IgD-negative memory B cell (primary cell): ENCODE results near the gene LDLRAD3. TPM values are rescaled to one million over a fixed set of nuclear protein-coding genes. Genes with fewer than 3 reads are reported as not detected.
"Not testable (repeated sequence)": the region's sequence is repeated elsewhere in the genome, so short reads cannot be mapped to it uniquely, and the experiment has no call there.

Source experiments
- H3K27ac Mint-ChIP-seq, 3 donors: one replicate each; pipeline ENCODE4 v1.8.0; 2020 to 2022; ENCODE audit warnings: mild to moderate bottlenecking in 3 of 3, mixed read lengths in 3 of 3, moderate library complexity in 1 of 3
- H3K27me3 Mint-ChIP-seq: one replicate; pipeline ENCODE4 v1.8.0; 2021; ENCODE audit warnings: mixed read lengths
- H3K36me3 Mint-ChIP-seq: one replicate; pipeline ENCODE4 v1.8.0; 2020; ENCODE audit warnings: mild to moderate bottlenecking, mixed read lengths
- H3K4me1 Mint-ChIP-seq, 3 donors: one replicate each; pipeline ENCODE4 v1.8.0; 2020 to 2022; ENCODE audit warnings: mixed read lengths in 3 of 3, mild to moderate bottlenecking in 1 of 3
- H3K4me3 Mint-ChIP-seq, 4 donors: one replicate each; pipeline ENCODE4 v1.8.0; 2020 to 2022; ENCODE audit warnings: mild to moderate bottlenecking in 4 of 4, mixed read lengths in 4 of 4, moderate library complexity in 3 of 4
- H3K9me3 Mint-ChIP-seq, 3 donors: one replicate each; pipeline ENCODE4 v1.8.0; 2020 to 2021; ENCODE audit warnings: mixed read lengths in 3 of 3, mild to moderate bottlenecking in 1 of 3
- polyA plus RNA-seq: library from polyadenylated mRNA; unstranded; fragments of 300-500 nt; fragmentation: Illumina TruSeq; gene quantifications from one replicate; pipeline ENCODE4 v1.2.3, GENCODE V29; 2021

The LDLRAD3 gene
- polyA plus RNA-seq, 1 donor from 2014 or later: not detected

DNA sequence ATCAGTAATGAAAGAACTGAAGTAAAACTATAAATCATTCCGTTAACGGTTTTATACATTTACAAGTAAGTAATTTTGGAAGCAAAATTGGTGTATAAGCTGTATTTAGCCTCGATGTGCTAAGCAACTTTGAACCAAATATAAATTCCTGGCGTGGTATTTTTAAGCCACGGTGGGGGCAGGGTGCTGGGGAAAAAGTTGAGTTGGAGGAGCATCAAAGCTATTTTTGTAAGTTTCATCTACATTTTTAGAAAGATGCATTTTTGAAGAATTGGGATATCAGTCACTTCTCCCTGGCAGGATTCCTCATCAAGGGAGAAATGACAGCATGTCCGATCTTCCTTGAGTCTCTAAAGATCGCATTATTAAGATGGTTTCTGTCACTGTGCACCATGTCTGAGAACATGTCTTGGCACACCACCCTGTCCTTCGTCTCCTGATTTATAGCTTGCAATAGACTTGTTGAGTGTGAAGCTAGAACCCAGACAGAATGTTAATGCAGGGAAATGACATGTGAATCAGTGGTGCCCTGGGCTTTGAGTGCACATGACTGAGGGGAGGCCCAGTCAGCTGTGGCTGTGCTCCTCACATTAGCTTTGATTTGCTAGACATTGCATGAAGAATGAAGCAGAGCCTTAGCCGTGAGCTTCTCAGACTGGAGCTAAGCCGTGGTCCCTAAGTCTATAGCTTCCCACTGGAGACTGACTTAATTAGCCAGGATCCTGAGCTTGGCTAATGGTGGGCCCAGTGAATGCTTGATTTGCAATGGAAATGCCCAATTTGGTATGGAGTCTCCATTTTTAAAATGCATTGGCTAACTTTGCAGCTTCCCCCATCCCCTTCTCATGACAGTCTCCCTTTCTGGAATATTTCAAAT, 218.4 kb downstream of the LDLRAD3 start:
- H3K4me1 Mint-ChIP-seq: no peaks in the 10 kb centered on the region
- no peak overlapping the region for H3K4me3 Mint-ChIP-seq
- H3K36me3 Mint-ChIP-seq: no peaks in the 10 kb centered on the region
- peaks cover 0 to 2% (median 0%) of the 10 kb centered on the region in 3 donors for H3K9me3 Mint-ChIP-seq
- no peak overlapping the region for H3K27ac Mint-ChIP-seq
- no peaks in the 10 kb centered on the region for H3K27me3 Mint-ChIP-seq

DNA sequence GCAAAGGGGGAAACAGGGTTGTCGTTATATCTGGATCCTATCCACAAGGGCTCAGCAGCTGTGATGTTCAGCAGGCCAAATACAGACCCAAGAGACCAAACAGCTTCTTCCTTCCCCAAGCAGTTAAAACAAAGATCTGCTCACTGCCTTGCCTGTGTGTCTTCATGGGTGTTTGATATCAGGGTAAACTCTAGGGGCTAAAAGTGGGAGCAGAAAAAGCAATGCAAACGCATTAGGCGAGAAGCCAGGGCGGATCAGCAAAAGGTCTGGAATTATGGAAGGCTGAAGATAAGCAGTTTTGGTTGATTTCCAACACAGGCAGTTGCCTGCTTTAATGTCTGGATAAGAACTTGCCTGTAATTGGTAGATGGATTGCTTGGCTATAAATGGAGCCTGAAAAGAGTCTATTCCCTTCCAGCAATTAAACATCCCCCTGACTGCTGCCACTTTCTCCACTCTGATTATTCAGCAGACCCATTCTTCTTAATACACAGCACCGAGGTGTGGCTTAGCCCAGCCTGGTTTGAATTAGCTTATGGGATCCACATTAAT, 219.1 kb downstream of the LDLRAD3 start:
- peaks cover 0 to 2% (median 0%) of the 10 kb centered on the region in 3 donors for H3K9me3 Mint-ChIP-seq
- peak overlapping the region in 1 of 3 donors; percentile 36 for H3K27ac Mint-ChIP-seq
- no peaks in the 10 kb centered on the region for H3K4me1 Mint-ChIP-seq
- peak overlapping the region in 1 of 4 donors; percentile 12 for H3K4me3 Mint-ChIP-seq
- no peaks in the 10 kb centered on the region for H3K27me3 Mint-ChIP-seq
- no peaks in the 10 kb centered on the region for H3K36me3 Mint-ChIP-seq

DNA sequence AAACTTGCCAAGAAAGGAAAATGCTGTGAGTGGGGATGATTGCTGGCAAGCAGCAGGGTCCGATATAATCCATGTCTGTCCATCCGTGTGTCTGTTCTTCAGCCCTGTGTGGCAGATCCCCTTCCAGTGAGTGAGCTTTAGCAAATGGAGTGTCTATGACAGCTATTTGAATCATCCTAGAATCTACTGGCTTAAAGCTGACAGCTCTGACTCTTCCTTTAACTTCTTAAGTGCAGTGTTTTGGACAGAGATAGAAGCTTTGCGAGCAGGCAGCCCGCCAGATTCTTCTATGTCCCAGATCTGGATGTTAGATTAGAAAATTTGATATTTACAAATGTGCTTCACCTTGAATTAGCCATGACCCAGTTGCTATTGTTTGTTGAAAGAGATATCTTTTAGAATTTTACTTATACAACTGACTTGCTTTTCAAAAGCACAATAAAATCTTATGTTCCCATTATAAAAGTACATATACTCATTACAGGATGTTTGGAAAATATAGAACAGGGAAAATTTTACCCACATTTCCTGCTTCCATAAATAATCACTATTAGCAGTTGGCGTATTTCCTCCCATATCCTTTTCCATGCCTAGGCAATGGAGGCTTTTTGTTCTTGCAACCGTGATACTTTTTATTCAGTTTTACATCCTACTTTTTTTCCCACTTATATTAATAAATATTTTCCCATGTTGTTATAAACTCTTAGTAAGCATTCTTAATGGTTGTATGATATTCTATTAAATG, 220.8 kb downstream of the LDLRAD3 start:
- Mint-ChIP-seq H3K27ac (no peak overlapping the region), H3K4me3 (no peak overlapping the region), H3K36me3 (no peaks in the 10 kb centered on the region), H3K27me3 (no peaks in the 10 kb centered on the region), H3K9me3 (no peaks in the 10 kb centered on the region), H3K4me1 (no peaks in the 10 kb centered on the region)

DNA sequence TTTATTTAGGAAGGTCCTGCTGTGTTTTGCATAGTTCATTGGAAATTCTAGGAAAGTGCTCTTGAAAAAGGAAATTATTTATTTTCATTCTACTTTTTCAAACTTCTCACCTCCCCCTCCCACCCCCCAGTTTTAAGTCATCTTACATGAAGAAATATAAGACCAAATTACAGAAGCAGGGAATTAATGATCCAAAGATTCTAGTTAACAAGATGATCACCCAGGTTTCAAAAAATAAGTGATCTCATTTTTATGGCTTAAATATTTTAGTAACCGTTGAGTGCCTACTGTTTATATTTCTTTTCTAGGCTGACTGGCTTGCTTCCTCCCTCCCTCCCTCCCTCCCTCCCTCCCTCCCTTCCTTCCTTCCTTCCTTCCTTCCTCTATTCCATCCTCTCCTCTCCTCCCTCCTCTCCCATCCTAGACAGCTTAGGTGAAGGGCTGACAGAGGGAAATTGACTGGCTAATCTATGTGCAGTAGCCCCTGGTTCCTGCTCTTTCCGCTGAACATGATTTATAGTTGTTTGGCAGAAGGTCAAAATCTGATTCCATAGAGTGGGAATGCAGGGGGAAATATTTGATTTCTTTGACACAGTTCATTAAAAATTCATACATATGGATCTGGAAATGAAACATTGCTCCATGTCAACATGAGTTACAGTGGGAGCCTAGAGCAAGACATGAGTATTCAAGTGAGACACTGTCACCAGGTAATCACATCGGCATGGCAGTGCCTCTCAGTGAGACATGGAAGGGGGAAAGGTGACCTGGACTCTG, 221.9 kb downstream of the LDLRAD3 start:
- Mint-ChIP-seq H3K27ac (no peak overlapping the region), H3K36me3 (no peaks in the 10 kb centered on the region), H3K4me1 (no peaks in the 10 kb centered on the region), H3K9me3 (peaks cover 0 to 2% (median 0%) of the 10 kb centered on the region in 3 donors), H3K27me3 (no peaks in the 10 kb centered on the region), H3K4me3 (no peak overlapping the region)

DNA sequence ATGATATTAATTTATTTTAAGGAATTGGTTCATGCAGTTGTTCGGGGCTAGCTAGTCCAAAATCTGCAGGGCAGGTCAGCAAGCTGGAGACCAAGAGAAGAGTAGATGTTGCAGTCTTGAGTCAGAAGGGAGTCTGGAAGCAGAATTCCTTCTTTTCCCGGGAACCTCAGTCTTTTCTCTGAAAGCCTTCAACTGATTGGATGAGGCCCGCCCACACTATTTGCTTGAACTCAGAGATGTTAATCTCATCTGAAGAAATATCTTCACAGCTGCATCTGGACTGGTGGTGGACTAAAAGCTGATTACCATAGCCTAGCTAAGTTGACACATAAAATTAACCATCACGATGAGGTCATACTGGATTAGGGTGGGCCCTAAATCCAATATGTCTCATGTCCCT, 223.2 kb downstream of the LDLRAD3 start:
- Mint-ChIP-seq H3K27ac (no peak overlapping the region), H3K4me3 (no peak overlapping the region), H3K27me3 (no peaks in the 10 kb centered on the region), H3K36me3 (no peaks in the 10 kb centered on the region), H3K9me3 (peaks cover 4 to 6% (median 4%) of the 10 kb centered on the region in 3 donors), H3K4me1 (no peaks in the 10 kb centered on the region)

DNA sequence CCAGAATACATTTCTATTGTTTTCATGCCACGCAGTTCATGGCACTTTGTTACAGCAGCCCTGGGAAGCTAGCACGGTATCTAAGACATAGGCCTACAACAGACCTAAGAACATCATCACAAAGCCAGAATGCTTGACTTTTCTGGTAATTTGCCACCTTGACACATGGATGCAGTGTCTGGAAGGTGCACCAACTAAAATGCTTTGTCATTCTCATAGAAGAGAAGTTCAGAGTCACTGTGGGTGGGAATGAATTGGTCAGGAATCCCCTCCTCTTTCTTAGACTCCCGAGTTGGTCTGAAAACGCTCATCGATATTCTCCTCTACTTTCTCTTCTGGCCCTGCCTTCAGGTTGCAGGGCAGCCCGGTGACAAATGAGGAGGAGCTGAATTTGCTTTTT, 223.9 kb downstream of the LDLRAD3 start:
- H3K9me3 Mint-ChIP-seq: peaks cover 4 to 6% (median 4%) of the 10 kb centered on the region in 3 donors
- peaks cover 3% of the 10 kb centered on the region for H3K27me3 Mint-ChIP-seq
- no peaks in the 10 kb centered on the region for H3K36me3 Mint-ChIP-seq
- peak overlapping the region in 1 of 4 donors; percentile 76 for H3K4me3 Mint-ChIP-seq
- H3K27ac Mint-ChIP-seq: no peak overlapping the region
- no peaks in the 10 kb centered on the region for H3K4me1 Mint-ChIP-seq

DNA sequence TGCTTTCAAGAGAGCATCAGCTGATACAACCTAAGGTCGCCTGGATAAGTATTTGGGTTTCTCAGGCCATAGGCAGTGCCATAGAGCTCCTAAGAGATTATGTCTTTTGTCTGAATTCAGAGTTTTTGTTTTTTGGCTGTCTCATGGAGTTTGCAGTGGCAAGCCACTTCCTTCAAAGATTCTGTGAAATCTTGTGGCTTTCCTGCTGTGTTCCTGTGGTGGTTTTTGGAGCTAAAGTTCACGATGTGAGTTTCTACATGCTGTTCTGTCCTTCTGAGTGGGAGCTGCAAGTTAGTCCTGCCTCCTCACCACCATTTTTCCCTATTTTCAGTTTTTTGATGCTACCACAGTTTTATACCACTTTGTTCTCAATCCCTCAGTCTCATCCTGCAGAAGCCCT, 234.0 kb downstream of the LDLRAD3 start:
- H3K4me1 Mint-ChIP-seq: peaks cover 0 to 2% (median 0%) of the 10 kb centered on the region in 3 donors
- H3K9me3 Mint-ChIP-seq: peaks cover 0 to 3% (median 3%) of the 10 kb centered on the region in 3 donors
- H3K36me3 Mint-ChIP-seq: no peaks in the 10 kb centered on the region
- H3K27ac Mint-ChIP-seq: peak overlapping the region in 1 of 3 donors; percentile 7
- H3K4me3 Mint-ChIP-seq: no peak overlapping the region
- peaks cover 14% of the 10 kb centered on the region for H3K27me3 Mint-ChIP-seq

DNA sequence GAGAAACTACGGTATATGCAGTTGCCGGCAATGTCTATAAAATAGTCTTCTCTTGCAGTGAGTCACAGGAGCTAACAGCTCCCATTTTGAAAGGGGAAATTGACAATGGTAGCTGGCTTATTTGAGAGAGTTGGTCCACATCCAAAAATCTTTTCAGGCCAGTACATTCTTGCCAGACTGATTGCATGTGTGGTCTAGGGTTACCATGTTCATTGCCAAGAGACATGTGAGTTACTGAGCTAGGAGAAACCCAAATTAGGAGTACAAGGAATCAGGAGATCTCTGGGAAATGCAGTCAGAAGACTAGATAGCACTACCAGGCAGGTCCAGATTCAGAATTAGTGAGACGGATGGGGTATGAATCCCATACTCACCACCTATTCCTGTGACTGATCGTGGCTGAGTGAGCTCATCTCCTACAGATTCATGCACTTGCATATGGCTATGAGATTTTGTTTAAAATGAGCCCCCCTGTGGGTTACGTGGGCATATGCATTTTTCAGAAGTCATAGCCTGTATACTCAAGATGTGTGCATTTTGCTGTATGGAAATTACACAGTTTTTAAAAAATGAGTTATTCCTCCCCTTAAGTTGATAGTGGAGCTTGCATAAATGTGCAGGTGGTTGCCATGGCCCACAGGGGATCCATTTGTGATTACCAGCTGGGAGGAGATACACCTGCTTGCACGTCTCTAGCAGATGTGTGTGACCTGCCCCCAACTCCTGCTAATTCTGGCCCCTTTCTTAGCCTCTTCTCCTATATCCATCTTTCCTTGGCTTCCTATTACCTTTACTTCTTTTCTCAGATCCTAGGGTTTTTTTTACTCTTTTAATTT, 242.7 kb downstream of the LDLRAD3 start:
- no peaks in the 10 kb centered on the region for H3K36me3 Mint-ChIP-seq
- H3K27ac Mint-ChIP-seq: no peak overlapping the region
- H3K4me3 Mint-ChIP-seq: no peak overlapping the region
- H3K4me1 Mint-ChIP-seq: no peaks in the 10 kb centered on the region
- no peaks in the 10 kb centered on the region for H3K27me3 Mint-ChIP-seq
- H3K9me3 Mint-ChIP-seq: no peaks in the 10 kb centered on the region

DNA sequence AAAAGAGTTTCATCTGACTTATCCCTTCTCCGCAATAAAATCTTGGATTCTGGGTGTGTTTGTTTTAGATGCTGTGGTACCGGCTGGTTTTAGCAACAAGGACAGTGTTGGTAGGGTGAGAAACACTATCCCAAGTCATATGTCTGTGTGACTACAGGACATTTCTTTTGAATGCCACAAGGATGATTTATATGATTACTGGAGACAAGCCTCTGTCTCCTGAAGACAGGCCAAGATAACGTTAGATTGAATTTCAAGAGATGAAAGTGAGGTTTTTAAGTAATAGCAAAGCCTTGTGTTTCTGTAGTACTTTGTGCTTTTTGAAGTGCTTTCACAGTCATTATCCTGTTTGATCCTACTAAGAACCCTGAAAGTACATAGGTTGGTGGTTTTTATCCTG, 243.8 kb downstream of the LDLRAD3 start:
- no peaks in the 10 kb centered on the region for H3K36me3 Mint-ChIP-seq
- no peaks in the 10 kb centered on the region for H3K27me3 Mint-ChIP-seq
- H3K27ac Mint-ChIP-seq: no peak overlapping the region
- no peaks in the 10 kb centered on the region for H3K9me3 Mint-ChIP-seq
- no peaks in the 10 kb centered on the region for H3K4me1 Mint-ChIP-seq
- H3K4me3 Mint-ChIP-seq: no peak overlapping the region

DNA sequence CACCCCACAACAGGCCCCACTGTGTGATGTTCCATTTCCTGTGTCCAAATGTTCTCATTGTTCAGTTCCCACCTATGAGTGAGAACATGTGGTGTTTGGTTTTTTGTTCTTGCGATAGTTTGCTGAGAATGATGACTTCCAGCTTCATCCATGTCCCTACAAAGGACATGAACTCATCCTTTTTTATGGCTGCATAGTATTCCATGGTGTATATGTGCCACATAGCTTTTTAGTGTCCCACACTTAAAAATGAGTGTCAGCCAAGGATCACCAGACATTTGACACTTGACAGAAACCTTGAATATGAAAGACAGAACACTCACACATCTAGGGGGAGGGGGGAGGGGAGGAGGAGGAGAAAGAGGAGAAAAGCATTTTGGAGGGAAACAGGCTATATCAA, 245.9 kb downstream of the LDLRAD3 start:
- H3K4me3 Mint-ChIP-seq, H3K27ac Mint-ChIP-seq, H3K27me3 Mint-ChIP-seq, H3K9me3 Mint-ChIP-seq, H3K36me3 Mint-ChIP-seq, H3K4me1 Mint-ChIP-seq: not testable (repeated sequence)

DNA sequence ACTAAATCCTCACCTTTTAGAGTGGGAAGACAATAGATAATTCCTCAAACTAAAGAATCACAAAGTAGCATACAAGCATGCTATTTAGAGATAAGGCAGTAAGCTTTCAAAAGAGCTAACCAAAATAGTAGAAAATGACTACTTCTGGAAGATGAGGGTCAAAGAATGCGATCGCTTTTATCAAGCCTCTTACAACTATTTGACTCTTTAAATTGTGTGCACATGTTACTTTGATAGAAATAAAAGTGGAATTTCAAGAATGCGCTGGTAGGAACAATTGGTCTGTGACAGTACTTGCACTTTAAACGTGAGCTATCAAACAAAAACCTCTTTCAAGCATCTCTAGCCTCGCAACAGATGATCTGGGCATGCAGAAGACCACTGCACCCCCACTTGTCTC, 248.1 kb downstream of the LDLRAD3 start:
- no peaks in the 10 kb centered on the region for H3K9me3 Mint-ChIP-seq
- no peaks in the 10 kb centered on the region for H3K27me3 Mint-ChIP-seq
- H3K36me3 Mint-ChIP-seq: no peaks in the 10 kb centered on the region
- H3K4me3 Mint-ChIP-seq: no peak overlapping the region
- H3K4me1 Mint-ChIP-seq: no peaks in the 10 kb centered on the region
- no peak overlapping the region for H3K27ac Mint-ChIP-seq

DNA sequence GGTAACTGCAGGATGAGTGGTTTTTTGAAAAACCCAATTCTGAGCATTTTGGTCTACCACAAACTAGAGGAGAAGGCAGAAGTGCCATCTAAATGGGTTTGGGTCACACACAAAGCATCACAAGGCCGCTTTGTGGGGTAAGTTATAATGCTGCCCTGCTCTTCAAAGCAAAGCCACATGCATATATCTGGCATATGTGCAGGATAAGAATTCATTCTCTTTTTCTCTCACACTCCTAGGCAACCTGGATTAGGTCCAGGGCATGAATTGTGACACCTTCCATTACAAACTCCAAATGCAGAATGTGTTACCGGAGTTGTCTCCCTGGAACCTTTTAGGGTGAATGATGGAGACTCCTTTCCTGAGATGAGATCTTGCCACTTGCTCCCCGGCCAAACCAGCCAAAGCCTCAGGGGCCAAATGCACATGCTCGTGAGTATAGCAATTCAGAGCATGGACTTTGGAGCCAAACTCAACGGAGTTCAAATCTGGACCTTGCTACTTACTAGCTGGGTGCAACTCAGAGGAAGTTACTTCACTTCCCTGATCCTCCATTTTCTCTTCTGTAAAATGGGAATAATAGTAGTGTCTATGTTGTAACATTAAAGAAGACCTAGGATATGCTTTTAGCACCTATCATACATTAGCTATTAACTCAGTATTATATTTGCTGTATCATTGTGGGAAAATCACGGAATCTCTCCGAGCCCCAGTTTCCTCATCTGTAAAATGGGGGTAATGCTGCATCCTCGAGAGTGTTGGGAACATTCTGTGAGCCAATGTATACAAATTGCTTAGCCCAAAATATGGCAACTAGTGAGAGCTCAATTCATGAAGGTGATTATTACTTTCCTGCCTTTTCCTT, 248.8 kb downstream of the LDLRAD3 start:
- Mint-ChIP-seq H3K9me3 (no peaks in the 10 kb centered on the region), H3K27ac (no peak overlapping the region), H3K4me1 (no peaks in the 10 kb centered on the region), H3K27me3 (no peaks in the 10 kb centered on the region), H3K4me3 (no peak overlapping the region), H3K36me3 (no peaks in the 10 kb centered on the region)

DNA sequence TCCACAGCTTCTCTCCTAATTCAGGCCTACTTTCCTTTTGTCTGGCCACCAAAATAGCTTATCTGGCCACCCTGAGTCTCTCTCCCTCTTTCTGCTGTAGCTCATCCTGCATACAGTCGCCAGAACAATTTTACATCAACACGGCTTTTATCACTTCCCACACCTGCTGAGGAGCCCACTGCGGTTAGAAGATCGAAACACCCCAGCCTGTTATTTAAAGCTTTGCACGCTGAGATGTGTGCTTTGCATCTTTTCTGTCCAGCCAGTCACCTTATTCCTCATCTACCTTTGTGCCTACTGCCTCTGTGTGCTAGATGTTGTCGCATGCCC, 249.4 kb downstream of the LDLRAD3 start:
- Mint-ChIP-seq H3K27me3 (no peaks in the 10 kb centered on the region), H3K36me3 (no peaks in the 10 kb centered on the region), H3K9me3 (no peaks in the 10 kb centered on the region), H3K27ac (no peak overlapping the region), H3K4me1 (no peaks in the 10 kb centered on the region), H3K4me3 (no peak overlapping the region)
